Astrocyte of the cerebellum (primary cell): ENCODE results near the gene OGFR.

ENCODE experiments used
- DNase-seq: peaks from one replicate; pipeline ENCODE4 v3.0.0-alpha.2; 2011; ENCODE audit warnings: low read depth
- H3K4me3 ChIP-seq: 2 replicates; pipeline ENCODE4 v1.5.1; 2011; ENCODE audit warnings: mild to moderate bottlenecking, low read depth, low read length, moderate library complexity
- in situ Hi-C: cut with HindIII; loops from 2 replicates; pipeline ENCODE4 v1.10.0; 2017; ENCODE audit warnings: low sequenced_read_pairs
- TF ChIP-seq, protein P1 (sequence below): IDR thresholded peaks from 2 replicates; pipeline ENCODE4 v1.5.1; 2012; ENCODE audit warnings: low read length, low read depth, moderate library complexity, mild to moderate bottlenecking; ENCODE audit errors: missing control alignments

The OGFR gene

DNA sequence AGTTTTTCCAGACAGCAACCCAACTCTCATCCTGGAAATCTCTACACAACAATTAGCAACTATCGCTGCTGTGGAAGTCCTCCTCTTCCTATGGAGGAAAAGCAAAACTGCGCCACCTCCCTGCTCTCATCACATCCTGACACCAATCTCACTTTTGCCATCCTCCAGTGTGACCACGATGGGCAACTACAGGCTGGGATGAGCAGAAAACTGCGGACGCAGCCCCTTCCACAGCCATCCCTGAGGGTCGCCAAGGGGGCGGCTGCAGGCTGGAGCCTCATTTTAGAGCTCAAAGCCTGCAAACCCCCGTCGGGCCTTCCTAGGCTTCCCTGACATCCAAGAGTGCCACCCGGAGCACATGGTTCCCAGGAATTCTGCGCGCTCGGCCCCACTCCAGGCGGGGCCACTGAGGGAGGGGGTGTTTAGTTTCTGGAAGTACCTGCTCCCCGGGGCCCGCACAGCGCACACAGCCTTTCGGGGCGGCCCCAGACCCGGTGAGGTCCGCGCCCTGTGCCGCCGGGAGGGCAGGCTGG, 55.8 kb downstream of the OGFR start:
- DNase-seq, result no peak

DNA sequence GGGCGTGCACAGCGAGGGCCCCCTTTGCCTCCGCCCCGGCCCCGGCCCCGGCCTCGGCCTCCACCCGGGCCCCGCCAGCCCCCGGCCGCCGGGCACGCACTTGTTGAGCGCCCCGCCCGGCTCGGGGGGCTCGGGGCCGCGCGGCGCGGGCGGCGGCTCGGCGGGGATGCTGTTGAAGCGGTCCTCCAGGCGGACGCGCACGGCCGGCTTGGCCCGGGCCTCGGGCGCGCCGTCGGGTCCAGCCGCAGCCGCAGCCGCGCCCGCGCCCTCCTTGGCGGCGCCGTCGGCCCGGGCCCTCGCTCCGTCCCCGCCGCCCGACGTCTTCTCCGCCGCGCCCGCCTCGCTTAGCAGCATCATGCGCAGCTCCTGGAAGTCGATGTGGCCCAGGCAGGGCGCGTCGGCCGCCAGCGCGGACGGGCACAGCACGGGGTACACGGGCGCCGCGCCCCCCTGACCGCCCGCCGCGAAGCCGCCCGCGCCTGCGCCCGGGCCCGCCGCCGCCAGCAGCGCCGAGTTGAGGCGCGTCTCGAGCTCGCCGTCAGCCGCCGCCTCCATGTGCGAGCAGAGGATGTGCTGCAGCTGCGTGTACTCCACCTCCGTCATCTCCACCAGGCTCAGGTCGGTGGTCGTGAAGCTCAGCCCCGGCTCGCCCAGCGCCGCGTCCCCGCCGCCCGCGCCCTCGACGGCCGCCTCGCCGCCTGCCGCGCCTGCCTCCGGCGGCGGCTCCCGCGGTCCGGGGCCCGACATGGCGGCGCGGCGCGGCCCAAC, 56.5 kb downstream of the OGFR start:
- in situ Hi-C loops, result no loop called here
- TF ChIP-seq, protein P1, sequence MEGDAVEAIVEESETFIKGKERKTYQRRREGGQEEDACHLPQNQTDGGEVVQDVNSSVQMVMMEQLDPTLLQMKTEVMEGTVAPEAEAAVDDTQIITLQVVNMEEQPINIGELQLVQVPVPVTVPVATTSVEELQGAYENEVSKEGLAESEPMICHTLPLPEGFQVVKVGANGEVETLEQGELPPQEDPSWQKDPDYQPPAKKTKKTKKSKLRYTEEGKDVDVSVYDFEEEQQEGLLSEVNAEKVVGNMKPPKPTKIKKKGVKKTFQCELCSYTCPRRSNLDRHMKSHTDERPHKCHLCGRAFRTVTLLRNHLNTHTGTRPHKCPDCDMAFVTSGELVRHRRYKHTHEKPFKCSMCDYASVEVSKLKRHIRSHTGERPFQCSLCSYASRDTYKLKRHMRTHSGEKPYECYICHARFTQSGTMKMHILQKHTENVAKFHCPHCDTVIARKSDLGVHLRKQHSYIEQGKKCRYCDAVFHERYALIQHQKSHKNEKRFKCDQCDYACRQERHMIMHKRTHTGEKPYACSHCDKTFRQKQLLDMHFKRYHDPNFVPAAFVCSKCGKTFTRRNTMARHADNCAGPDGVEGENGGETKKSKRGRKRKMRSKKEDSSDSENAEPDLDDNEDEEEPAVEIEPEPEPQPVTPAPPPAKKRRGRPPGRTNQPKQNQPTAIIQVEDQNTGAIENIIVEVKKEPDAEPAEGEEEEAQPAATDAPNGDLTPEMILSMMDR, result no peak
- H3K4me3 ChIP-seq, result peak overlapping the region; percentile 46
- DNase-seq, result no peak

More for the DNA sequence above, 55.8 kb downstream of the OGFR start:
- in situ Hi-C loops, result no loop called here
- peak overlapping the region; percentile 46 for H3K4me3 ChIP-seq
- TF ChIP-seq, protein P1, result no peak

DNA sequence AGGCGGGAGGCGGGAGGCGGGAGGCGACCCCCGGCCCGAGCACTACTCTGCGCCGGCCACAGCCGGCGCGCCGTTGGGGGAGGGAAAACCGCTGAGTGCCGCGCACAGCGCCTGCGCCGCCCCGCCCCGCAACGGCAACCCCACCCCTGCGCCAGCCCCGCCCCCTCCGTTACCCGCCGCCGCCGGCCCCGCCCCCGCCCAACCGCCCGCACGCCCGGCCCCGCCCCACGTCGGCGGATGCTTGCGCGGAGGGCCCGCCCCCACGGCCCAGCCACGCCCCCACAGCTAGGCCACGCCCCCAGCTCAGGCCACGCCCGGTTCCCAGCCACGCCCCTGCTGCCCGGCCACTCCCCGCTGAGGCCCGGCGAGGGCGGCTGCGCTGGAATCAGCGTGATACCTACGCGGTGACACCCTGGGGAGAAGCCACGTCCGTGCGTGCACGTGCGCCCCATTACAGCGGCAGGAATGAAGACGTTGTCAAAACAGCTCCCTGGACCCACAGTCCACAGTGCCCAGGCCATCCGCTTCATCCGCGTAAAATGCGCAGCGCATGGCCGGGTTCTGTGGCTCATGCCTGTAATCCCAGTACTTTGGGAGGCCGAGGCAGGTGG, 57.2 kb downstream of the OGFR start, which contains the start of gene TCFL5:
TSS of gene TCFL5 (minus strand) at position 97 of the 611 bp plus-strand sequence. CDS start 152 bp downstream, outside the sequence.
- peak within 1 kb of the TSS; percentile 46 for H3K4me3 ChIP-seq
- DNase-seq, result no peak
- TF ChIP-seq, protein P1, result no peak
- in situ Hi-C loops, result no loop called here
